CD4-positive, alpha-beta memory T cell (primary cell): ENCODE measurements around the gene ATP8B2. TPM values are rescaled to one million over a fixed set of nuclear protein-coding genes. Genes with fewer than 3 reads are reported as not detected.

ENCODE experiments used
- CTCF ChIA-PET: fragments of 350-600 bp; sonication (Branson Sonifier 250); formaldehyde crosslinking; loops from one replicate; lab custom pipeline; 2021; ENCODE audit warnings: inconsistent platforms; ENCODE audit not compliant: partially characterized antibody; lab: Charles Lee
- POLR2A ChIA-PET: fragments of 350-600 bp; sonication (Branson Sonifier 250); formaldehyde crosslinking; loops from one replicate; lab custom pipeline; 2021; ENCODE audit not compliant: partially characterized antibody; lab: Charles Lee
- DNase-seq, 5 donors: peaks; one replicate each; pipeline versions ENCODE4 v3.0.0 to v3.0.0-alpha.2; 2020 to 2022; ENCODE audit warnings: mixed read lengths in 1 of 5
- H3K27ac ChIP-seq: one replicate; pipeline ENCODE4 v1.7.0; 2013; ENCODE audit warnings: low read depth, low read length
- H3K27me3 ChIP-seq: 2 replicates; pipeline ENCODE4 v1.7.0; 2013; ENCODE audit warnings: mild to moderate bottlenecking, low read length, moderate library complexity; ENCODE audit not compliant: insufficient read depth
- H3K36me3 ChIP-seq: 2 replicates; pipeline ENCODE4 v1.7.0; 2013; ENCODE audit warnings: mild to moderate bottlenecking, low read length, moderate library complexity; ENCODE audit not compliant: insufficient read depth
- H3K4me1 ChIP-seq: 2 replicates; pipeline ENCODE4 v1.7.0; 2013; ENCODE audit warnings: mild to moderate bottlenecking, low read length, moderate library complexity; ENCODE audit not compliant: insufficient read depth
- H3K4me3 ChIP-seq, 2 donors: one replicate each; pipeline ENCODE4 v1.7.0; 2013; ENCODE audit warnings: low read length in 2 of 2, mild to moderate bottlenecking in 1 of 2
- H3K9me3 ChIP-seq, 2 donors: one replicate each; pipeline ENCODE4 v1.7.0; 2013; ENCODE audit warnings: low read length in 2 of 2, control low read depth in 1 of 2; ENCODE audit not compliant: control insufficient read depth in 1 of 2
- H3K27ac Mint-ChIP-seq, 7 donors: one replicate each; pipeline ENCODE4 v1.8.0; 2020 to 2021; ENCODE audit warnings: mixed read lengths in 7 of 7, mild to moderate bottlenecking in 6 of 7, inconsistent platforms in 3 of 7, moderate library complexity in 3 of 7
- H3K27me3 Mint-ChIP-seq, 2 donors: one replicate each; pipeline ENCODE4 v1.8.0; 2020 to 2021; ENCODE audit warnings: mixed read lengths in 2 of 2
- H3K36me3 Mint-ChIP-seq, 2 donors: one replicate each; pipeline ENCODE4 v1.8.0; 2020 to 2021; ENCODE audit warnings: mixed read lengths in 2 of 2, inconsistent platforms in 1 of 2, mild to moderate bottlenecking in 1 of 2
- H3K4me1 Mint-ChIP-seq, 4 donors: one replicate each; pipeline ENCODE4 v1.8.0; 2020 to 2021; ENCODE audit warnings: mixed read lengths in 4 of 4, mild to moderate bottlenecking in 1 of 4
- H3K4me3 Mint-ChIP-seq, 8 donors: one replicate each; pipeline ENCODE4 v1.8.0; 2020 to 2021; ENCODE audit warnings: mixed read lengths in 8 of 8, mild to moderate bottlenecking in 7 of 8, moderate library complexity in 6 of 8, inconsistent platforms in 3 of 8
- H3K9me3 Mint-ChIP-seq, 8 donors: one replicate each; pipeline ENCODE4 v1.8.0; 2020 to 2021; ENCODE audit warnings: mixed read lengths in 8 of 8, mild to moderate bottlenecking in 5 of 8, inconsistent platforms in 3 of 8, moderate library complexity in 1 of 8
- intact Hi-C: fragments of 100-400 bp; cut with micrococcal nuclease; formaldehyde crosslinking; loops from one replicate; pipeline ENCODE4 v1.15.1; 2023
- polyA plus RNA-seq, 2 donors: library from polyadenylated mRNA; unstranded; fragments of 300-500 nt; fragmentation: Illumina TruSeq; gene quantifications; one replicate each; pipeline ENCODE4 v1.2.3, GENCODE V29; 2021
- total RNA-seq, 2 experiments: library from RNA; stranded (reverse); gene quantifications; one replicate each; pipeline ENCODE4 v1.2.3, GENCODE V29; 2021

The ATP8B2 gene
- total and polyA plus RNA-seq, 4 experiments from 2014 or later = 53.5 to 186 (median 141) TPM

GRCh38 chr1:154324241-154324640 lies 1.1 kb upstream of the ATP8B2 start:
- POLR2A ChIA-PET = interaction anchor here (1.0 to 17.5 kb wide), 5 partner anchors 20 to 141 kb away, joined by 3 to 728 read pairs (median 9); partner anchors contain the start of genes IL6R and UBAP2L
- Mint-ChIP-seq H3K9me3 (no peaks in the 10 kb centered on the region), H3K27ac (peak overlapping the region in 5 of 7 donors; percentile 72 to 90 (median 86))

DNA sequence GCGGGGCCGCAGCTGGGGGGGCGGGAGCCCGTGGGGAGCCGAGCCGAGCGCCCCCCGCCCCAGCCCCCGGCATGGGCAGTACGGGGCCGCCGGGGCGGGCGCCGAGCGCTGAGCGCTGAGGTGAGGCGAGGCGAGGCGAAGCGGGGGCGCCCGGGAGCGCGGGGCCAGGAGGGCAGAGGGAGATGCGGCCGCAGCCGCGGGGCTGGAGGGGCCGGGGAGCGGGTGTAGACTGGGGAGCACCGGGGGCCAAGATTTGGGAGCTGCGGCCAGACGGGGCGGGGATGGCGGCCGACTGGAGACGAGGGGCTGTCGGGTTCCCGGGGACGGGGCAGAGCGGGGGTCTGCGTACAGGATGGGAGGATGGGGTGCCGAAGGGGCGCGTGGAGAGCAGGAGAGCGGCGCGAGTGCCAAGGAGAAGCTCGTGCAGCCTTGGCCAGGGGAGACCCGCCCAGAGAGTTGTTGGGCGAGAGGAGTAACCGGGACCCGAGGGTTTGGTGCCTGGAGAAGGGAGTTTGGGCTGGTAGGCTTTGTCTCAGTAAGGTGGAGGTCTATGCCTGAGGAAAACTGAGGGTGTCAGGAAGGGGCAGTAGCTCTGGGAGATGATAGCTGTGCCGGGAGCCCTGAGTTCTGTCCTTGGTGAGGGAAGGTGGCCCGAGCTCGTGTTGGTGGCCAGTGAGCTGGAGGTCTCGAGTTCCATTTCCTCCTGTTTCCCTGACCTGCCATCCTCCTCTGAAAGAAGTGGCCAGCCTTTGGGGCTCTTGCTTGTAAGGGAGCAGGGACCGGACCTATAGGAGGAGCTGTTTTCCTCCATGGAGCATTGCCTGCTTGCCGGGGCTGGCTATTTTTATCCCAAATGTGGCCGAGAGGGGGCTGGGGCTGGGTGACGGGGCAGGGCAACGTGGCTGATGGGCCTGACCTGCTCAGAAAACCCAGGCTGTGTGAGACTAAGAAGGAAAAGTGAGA lies 539 bp downstream of the ATP8B2 start:
- Histone ChIP-seq H3K36me3 (peaks cover 11% of the 10 kb centered on the region), H3K4me1 (peaks cover 50% of the 10 kb centered on the region), H3K27ac (peak overlapping the region; percentile 89), H3K9me3 (no peaks in the 10 kb centered on the region), H3K4me3 (peak overlapping the region; percentile 14 to 66), H3K27me3 (no peaks in the 10 kb centered on the region)
- Mint-ChIP-seq H3K9me3 (no peaks in the 10 kb centered on the region), H3K4me1 (peaks cover 31 to 59% (median 41%) of the 10 kb centered on the region in 4 donors), H3K4me3 (peak overlapping the region; percentile 91 to 99 (median 98)), H3K27ac (peak overlapping the region; percentile 86 to 98 (median 96)), H3K36me3 (peaks cover 11 to 32% of the 10 kb centered on the region in 2 donors), H3K27me3 (no peaks in the 10 kb centered on the region)
- intact Hi-C loops = loop anchor here (2.0 to 10.0 kb wide), 4 partner anchors 27 to 404 kb away; partner anchors contain the start of genes GATAD2B and UBE2Q1
- CTCF ChIA-PET = interaction anchor here (1.0 to 17.1 kb wide), 11 partner anchors 10 to 143 kb away, joined by 3 to 543 read pairs (median 7); partner anchors contain the start of genes HAX1, IL6R and UBAP2L
- POLR2A ChIA-PET = interaction anchor here (0.6 to 17.5 kb wide), 9 partner anchors 12 to 139 kb away, joined by 3 to 728 read pairs (median 6); partner anchors contain the start of genes HAX1, IL6R and UBAP2L
- DNase-seq = peak in 3 of 5 donors; percentile 23 to 65 (median 37)

More at GRCh38 chr1:154324241-154324640, 1.1 kb upstream of the ATP8B2 start:
- no peaks in the 10 kb centered on the region for H3K27me3 Mint-ChIP-seq
- H3K4me3 Mint-ChIP-seq = peak overlapping the region in 7 of 8 donors; percentile 92 to 98 (median 93)
- intact Hi-C loops = loop anchor here (1.0 to 10.0 kb wide), 6 partner anchors 11 to 231 kb away; partner anchors contain the start of gene UBE2Q1
- DNase-seq = no peak
- peaks cover 0 to 18% of the 10 kb centered on the region in 2 donors for H3K36me3 Mint-ChIP-seq
- Histone ChIP-seq H3K36me3 (no peaks in the 10 kb centered on the region), H3K4me1 (peaks cover 34% of the 10 kb centered on the region), H3K4me3 (peak overlapping the region; percentile 61 to 66), H3K27me3 (no peaks in the 10 kb centered on the region), H3K9me3 (no peaks in the 10 kb centered on the region), H3K27ac (peak overlapping the region; percentile 89)
- CTCF ChIA-PET = interaction anchor here (0.6 to 17.1 kb wide), 14 partner anchors 9 to 223 kb away, joined by 3 to 543 read pairs (median 4); partner anchors contain the start of genes HAX1 and IL6R
- H3K4me1 Mint-ChIP-seq = peaks cover 16 to 42% (median 25%) of the 10 kb centered on the region in 4 donors

DNA sequence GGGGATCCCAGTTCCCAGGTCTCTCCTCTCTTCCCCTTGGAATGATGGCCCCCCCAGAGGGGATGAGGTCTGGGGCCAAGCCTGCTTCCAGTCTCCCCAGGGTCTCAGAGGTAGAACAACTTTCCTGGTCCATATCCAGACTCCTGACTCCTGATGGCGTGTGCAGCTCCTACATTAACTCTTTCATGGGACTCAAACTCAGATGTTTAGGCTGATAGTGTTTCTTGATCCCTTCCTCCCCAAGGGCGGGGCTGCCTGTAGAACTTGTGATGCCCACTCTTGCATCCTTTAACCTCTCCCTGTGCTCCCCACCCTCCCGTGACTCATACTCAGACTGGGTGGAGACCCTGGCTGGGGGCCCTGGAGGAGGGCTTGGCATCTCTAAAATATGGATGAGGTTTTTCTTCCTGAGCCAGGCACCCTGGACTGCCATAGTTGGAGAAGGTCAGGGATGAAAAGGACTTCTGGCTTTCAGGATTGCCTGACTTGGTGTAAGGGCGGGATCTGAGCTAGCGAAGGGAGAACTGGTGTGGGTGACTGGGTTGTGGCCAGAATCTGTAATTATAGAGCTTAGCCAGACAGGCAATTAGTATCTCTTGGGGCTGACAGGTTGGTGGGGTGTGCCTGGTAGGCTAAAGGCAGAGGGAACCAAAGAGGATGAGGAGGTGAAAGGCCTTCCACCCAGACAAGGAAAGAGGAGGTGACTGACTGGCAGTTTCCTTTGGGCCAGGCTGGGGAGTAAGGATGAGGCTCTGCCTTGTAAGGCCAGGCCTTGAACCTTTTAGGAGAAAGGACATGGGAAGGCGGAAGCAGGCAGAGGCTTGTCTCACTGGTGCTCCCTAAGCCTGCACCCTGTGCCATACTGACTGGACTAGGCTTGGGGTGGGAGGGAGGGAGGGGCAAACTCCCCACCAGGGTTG lies 1.5 kb downstream of the ATP8B2 start:
- CTCF ChIA-PET = interaction anchor here (1.0 to 17.1 kb wide), 14 partner anchors 9 to 142 kb away, joined by 3 to 543 read pairs (median 6); partner anchors contain the start of genes IL6R and UBAP2L
- H3K27ac Mint-ChIP-seq = peak overlapping the region; percentile 86 to 98 (median 96)
- peaks cover 59% of the 10 kb centered on the region for H3K4me1 ChIP-seq
- POLR2A ChIA-PET = interaction anchor here (0.6 to 17.5 kb wide), 9 partner anchors 13 to 629 kb away, joined by 3 to 728 read pairs (median 3); partner anchors contain the start of genes HAX1, IL6R and PBXIP1
- no peaks in the 10 kb centered on the region for H3K9me3 Mint-ChIP-seq
- H3K27me3 ChIP-seq = no peaks in the 10 kb centered on the region
- H3K36me3 Mint-ChIP-seq = peaks cover 19 to 40% of the 10 kb centered on the region in 2 donors
- H3K4me3 Mint-ChIP-seq = peak overlapping the region; percentile 91 to 99 (median 98)
- peaks cover 35 to 68% (median 47%) of the 10 kb centered on the region in 4 donors for H3K4me1 Mint-ChIP-seq
- intact Hi-C loops = loop anchor here (5.0 to 10.0 kb wide), 2 partner anchors 228 to 405 kb away; partner anchors contain the start of genes GATAD2B and UBE2Q1
- peak overlapping the region; percentile 14 to 66 for H3K4me3 ChIP-seq
- no peaks in the 10 kb centered on the region for H3K27me3 Mint-ChIP-seq
- peaks cover 20% of the 10 kb centered on the region for H3K36me3 ChIP-seq
- H3K9me3 ChIP-seq = no peaks in the 10 kb centered on the region
- peak in 1 of 5 donors; percentile 60 for DNase-seq
- peak overlapping the region; percentile 89 for H3K27ac ChIP-seq

GRCh38 chr1:154327466-154328317 lies 2.4 kb downstream of the ATP8B2 start:
- H3K4me1 ChIP-seq = peaks cover 68% of the 10 kb centered on the region
- ChIA-PET POLR2A (interaction anchor here (0.9 to 17.5 kb wide), 20 partner anchors 16 to 628 kb away, joined by 3 to 728 read pairs (median 4); partner anchors contain the start of genes HAX1, IL6R, PBXIP1 and UBAP2L), CTCF (interaction anchor here (1.1 to 17.1 kb wide), 10 partner anchors 8 to 141 kb away, joined by 3 to 543 read pairs (median 6); no protein-coding TSS in a partner anchor)
- intact Hi-C loops = loop anchor here (1.0 to 10.0 kb wide), 4 partner anchors 15 to 405 kb away; partner anchors contain the start of genes GATAD2B, UBAP2L and UBE2Q1
- peaks cover 28 to 48% of the 10 kb centered on the region in 2 donors for H3K36me3 Mint-ChIP-seq
- peak overlapping the region; percentile 86 to 98 (median 95) for H3K27ac Mint-ChIP-seq
- H3K4me1 Mint-ChIP-seq = peaks cover 39 to 77% (median 53%) of the 10 kb centered on the region in 4 donors
- DNase-seq = peak in 4 of 5 donors; percentile 31 to 69 (median 47)
- H3K36me3 ChIP-seq = peaks cover 29% of the 10 kb centered on the region
- H3K27ac ChIP-seq = peak overlapping the region; percentile 89
- H3K9me3 Mint-ChIP-seq = no peaks in the 10 kb centered on the region
- H3K27me3 ChIP-seq = no peaks in the 10 kb centered on the region
- no peaks in the 10 kb centered on the region for H3K9me3 ChIP-seq
- peak overlapping the region; percentile 66 to 90 for H3K4me3 ChIP-seq
- H3K4me3 Mint-ChIP-seq = peak overlapping the region; percentile 91 to 99 (median 98)
- no peaks in the 10 kb centered on the region for H3K27me3 Mint-ChIP-seq

- POLR2A ChIA-PET = interaction anchor here (0.9 to 17.5 kb wide), 20 partner anchors 16 to 337 kb away, joined by 3 to 728 read pairs (median 4); partner anchors contain the start of genes HAX1, IL6R and UBAP2L
- intact Hi-C loops = loop anchor here (1.0 to 10.0 kb wide), 5 partner anchors 14 to 406 kb away; partner anchors contain the start of genes GATAD2B, IL6R, UBAP2L and UBE2Q1
- H3K4me3 ChIP-seq = peak overlapping the region; percentile 66 to 90
- H3K4me3 Mint-ChIP-seq = peak overlapping the region; percentile 91 to 99 (median 98)
- H3K9me3 Mint-ChIP-seq = no peaks in the 10 kb centered on the region
- H3K27ac Mint-ChIP-seq = peak overlapping the region; percentile 86 to 98 (median 95)
- CTCF ChIA-PET = interaction anchor here (1.1 to 17.1 kb wide), 10 partner anchors 7 to 136 kb away, joined by 4 to 543 read pairs (median 6); partner anchors contain the start of gene IL6R
- no peaks in the 10 kb centered on the region for H3K9me3 ChIP-seq
- H3K36me3 Mint-ChIP-seq = peaks cover 33 to 54% of the 10 kb centered on the region in 2 donors
- H3K4me1 ChIP-seq = peaks cover 71% of the 10 kb centered on the region
- H3K27ac ChIP-seq = peak overlapping the region; percentile 89
- peak; percentile 82 to 90 (median 86) for DNase-seq
- H3K27me3 Mint-ChIP-seq = no peaks in the 10 kb centered on the region
- peaks cover 41 to 82% (median 58%) of the 10 kb centered on the region in 4 donors for H3K4me1 Mint-ChIP-seq
- no peaks in the 10 kb centered on the region for H3K27me3 ChIP-seq
- H3K36me3 ChIP-seq = peaks cover 31% of the 10 kb centered on the region
These were observed 3.2 kb downstream of the ATP8B2 start for GRCh38 chr1:154328318-154329151.
